Hepatocyte (in vitro differentiated cells): Measurements from ENCODE around the gene RWDD2A.

Experiments used
- EZH2 ChIP-seq: fragments of 200-600 bp; sonication (generic); IDR thresholded peaks from 2 replicates; pipeline ENCODE4 v1.6.1; 2016; ENCODE audit warnings: antibody characterized with exemption, mild to moderate bottlenecking, borderline replicate concordance
- EZH2phosphoT487 ChIP-seq: fragments of 200-600 bp; sonication (generic); IDR thresholded peaks from one replicate; pipeline ENCODE4 v1.6.1; 2018; ENCODE audit warnings: antibody characterized with exemption, mild to moderate bottlenecking, low read depth, moderate library complexity; ENCODE audit not compliant: unreplicated experiment, severe bottlenecking
- TF ChIP-seq, protein P1 (sequence below): fragments of 200-600 bp; sonication (generic); IDR thresholded peaks from 2 replicates; pipeline ENCODE4 v1.5.1; 2016; ENCODE audit warnings: antibody characterized with exemption, mild to moderate bottlenecking; ENCODE audit not compliant: poor library complexity

DNA sequence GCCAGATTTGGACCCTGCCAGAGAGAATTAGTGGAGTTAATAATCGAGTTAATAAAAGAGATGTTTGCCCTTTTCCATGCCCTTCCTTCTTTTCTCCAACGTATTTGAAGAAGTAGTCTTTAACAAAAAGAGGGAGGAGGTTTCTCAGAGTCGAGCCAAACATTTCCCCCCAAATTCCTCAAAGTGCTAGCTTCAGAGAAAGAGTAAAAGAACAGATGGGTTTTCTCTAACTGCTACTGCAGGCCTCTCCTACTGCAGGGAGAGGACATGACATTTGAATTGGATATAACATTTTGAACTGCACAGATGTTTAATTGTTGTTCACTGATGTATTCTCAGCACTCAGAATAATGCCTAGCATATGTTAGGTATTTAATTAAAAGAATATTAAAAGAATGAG lies 25.5 kb downstream of the RWDD2A start:
- TF ChIP-seq EZH2 = no peak
- TF ChIP-seq, protein P1, sequence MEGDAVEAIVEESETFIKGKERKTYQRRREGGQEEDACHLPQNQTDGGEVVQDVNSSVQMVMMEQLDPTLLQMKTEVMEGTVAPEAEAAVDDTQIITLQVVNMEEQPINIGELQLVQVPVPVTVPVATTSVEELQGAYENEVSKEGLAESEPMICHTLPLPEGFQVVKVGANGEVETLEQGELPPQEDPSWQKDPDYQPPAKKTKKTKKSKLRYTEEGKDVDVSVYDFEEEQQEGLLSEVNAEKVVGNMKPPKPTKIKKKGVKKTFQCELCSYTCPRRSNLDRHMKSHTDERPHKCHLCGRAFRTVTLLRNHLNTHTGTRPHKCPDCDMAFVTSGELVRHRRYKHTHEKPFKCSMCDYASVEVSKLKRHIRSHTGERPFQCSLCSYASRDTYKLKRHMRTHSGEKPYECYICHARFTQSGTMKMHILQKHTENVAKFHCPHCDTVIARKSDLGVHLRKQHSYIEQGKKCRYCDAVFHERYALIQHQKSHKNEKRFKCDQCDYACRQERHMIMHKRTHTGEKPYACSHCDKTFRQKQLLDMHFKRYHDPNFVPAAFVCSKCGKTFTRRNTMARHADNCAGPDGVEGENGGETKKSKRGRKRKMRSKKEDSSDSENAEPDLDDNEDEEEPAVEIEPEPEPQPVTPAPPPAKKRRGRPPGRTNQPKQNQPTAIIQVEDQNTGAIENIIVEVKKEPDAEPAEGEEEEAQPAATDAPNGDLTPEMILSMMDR = no peak
- TF ChIP-seq EZH2phosphoT487 = no peak
